RWPE2 (cell line): ENCODE results near the gene KLHDC7B.

Experiments
- ATAC-seq: fragments of 200-7000 bp; cut with Tn5 transposase; 3 replicates; pipeline ENCODE4 v1.9.1; 2021; ENCODE audit warnings: low read depth
- DNase-seq: peaks from one replicate; pipeline ENCODE4 v3.0.0-alpha.2; 2020; ENCODE audit warnings: low spot score
- H3K27ac ChIP-seq: fragments of 450-650 bp; 2 replicates; pipeline ENCODE4 v1.5.1; 2017; ENCODE audit warnings: mild to moderate bottlenecking; ENCODE audit not compliant: poor library complexity, severe bottlenecking
- H3K27me3 ChIP-seq: fragments of 250-450 bp; sonication (Bioruptor Pico); 2 replicates; pipeline ENCODE4 v1.5.1; 2021; ENCODE audit warnings: mild to moderate bottlenecking, moderate library complexity; ENCODE audit not compliant: insufficient read depth, poor library complexity, severe bottlenecking
- H3K36me3 ChIP-seq: fragments of 250-450 bp; sonication (Bioruptor Pico); 2 replicates; pipeline ENCODE4 v1.5.1; 2020; ENCODE audit warnings: low read depth, mild to moderate bottlenecking, moderate library complexity
- H3K4me1 ChIP-seq: fragments of 250-450 bp; sonication (Bioruptor Pico); 2 replicates; pipeline ENCODE4 v1.5.1; 2021; ENCODE audit warnings: mild to moderate bottlenecking, moderate library complexity; ENCODE audit not compliant: insufficient read depth, poor library complexity, severe bottlenecking
- H3K4me3 ChIP-seq: fragments of 250-450 bp; sonication (Bioruptor Pico); 2 replicates; pipeline ENCODE4 v1.5.1; 2021; ENCODE audit warnings: mild to moderate bottlenecking, moderate library complexity; ENCODE audit not compliant: severe bottlenecking
- H3K9me3 ChIP-seq: fragments of 250-450 bp; sonication (Bioruptor Pico); 2 replicates; pipeline ENCODE4 v1.5.1; 2021; ENCODE audit warnings: mild to moderate bottlenecking, moderate library complexity; ENCODE audit not compliant: severe bottlenecking
- CTCF ChIP-seq: fragments of 450-650 bp; IDR thresholded peaks from one replicate; pipeline ENCODE4 v1.5.1; 2017; ENCODE audit warnings: mild to moderate bottlenecking, moderate library complexity; ENCODE audit not compliant: poor library complexity, severe bottlenecking

Gene KLHDC7B

GRCh38 chr22:50508897-50509296, 36.8 kb upstream of the KLHDC7B start:
- Histone ChIP-seq H3K4me1 (peaks cover 7% of the 10 kb centered on the region), H3K9me3 (no peaks in the 10 kb centered on the region), H3K27ac (peak overlapping the region; percentile 68), H3K36me3 (peaks cover 36% of the 10 kb centered on the region), H3K4me3 (peak overlapping the region; percentile 86), H3K27me3 (no peaks in the 10 kb centered on the region)
- no peak for ATAC-seq
- no peak for TF ChIP-seq CTCF
- DNase-seq: no peak

DNA sequence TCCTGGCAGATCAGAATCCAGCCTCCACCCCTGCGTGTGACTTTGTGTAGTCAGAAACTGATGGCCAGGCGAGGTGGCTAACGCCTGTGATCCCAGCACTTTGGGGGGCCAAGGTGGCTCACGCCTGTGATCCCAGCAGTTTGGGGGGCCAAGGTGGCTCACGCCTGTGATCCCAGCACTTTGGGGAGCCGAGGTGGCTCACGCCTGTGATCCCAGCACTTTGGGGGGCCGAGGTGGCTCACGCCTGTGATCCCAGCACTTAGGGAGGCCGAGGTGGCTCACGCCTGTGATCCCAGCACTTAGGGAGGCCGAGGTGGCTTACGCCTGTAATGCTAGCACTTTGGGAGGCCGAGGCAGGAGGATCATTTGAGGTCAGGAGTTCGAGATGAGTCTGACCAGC, 32.5 kb upstream of the KLHDC7B start:
- no peak for TF ChIP-seq CTCF

DNA sequence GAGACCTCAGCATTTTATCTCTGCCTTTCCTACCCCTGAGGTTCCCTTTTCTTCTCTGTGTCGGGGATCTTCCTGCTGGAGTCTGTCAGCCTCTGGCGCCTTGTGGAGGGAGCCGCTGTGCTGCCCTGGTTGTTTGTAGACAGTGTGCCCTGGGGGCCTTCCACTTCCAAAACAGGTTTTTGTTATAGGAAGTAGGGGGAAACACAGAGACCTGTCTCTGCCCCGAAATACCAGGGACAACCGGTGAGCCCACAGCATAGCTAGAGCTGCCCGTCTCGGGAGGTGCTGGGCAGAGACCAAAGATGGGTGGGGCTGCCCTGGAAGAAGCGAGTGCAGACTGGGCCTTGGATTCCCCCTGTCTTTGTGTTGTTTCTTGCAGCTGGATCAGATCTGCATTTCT, 29.6 kb upstream of the KLHDC7B start:
- TF ChIP-seq CTCF: no peak
- Histone ChIP-seq H3K4me3 (no peak overlapping the region), H3K36me3 (peaks cover 43% of the 10 kb centered on the region), H3K9me3 (no peaks in the 10 kb centered on the region), H3K4me1 (no peaks in the 10 kb centered on the region), H3K27me3 (no peaks in the 10 kb centered on the region), H3K27ac (no peak overlapping the region)
- DNase-seq (no peak), ATAC-seq (no peak)

More for the DNA sequence above, 32.5 kb upstream of the KLHDC7B start:
- Histone ChIP-seq H3K36me3 (peaks cover 41% of the 10 kb centered on the region), H3K4me3 (no peak overlapping the region), H3K27ac (no peak overlapping the region), H3K4me1 (peaks cover 7% of the 10 kb centered on the region), H3K9me3 (no peaks in the 10 kb centered on the region), H3K27me3 (no peaks in the 10 kb centered on the region)
- no peak for DNase-seq
- ATAC-seq: no peak

DNA sequence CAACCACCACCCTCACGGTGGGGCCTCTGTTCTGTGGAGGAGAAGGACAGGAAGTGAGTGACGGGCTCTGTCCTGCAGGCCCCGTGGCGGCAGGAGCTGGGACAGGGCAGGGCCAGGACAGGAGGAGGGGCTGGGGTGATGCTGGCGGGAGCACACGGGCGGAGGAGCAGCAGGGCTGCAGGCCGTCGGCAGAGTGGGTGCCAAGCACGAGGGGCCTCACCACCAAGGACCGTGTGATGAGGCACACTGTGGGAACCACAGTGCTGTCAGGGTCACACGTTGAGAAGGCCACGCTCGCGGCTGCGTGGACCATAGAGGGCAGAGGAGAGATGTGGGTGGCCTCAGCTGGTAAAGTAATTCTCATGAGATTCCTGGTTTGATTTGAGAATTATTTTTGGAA, 28.8 kb upstream of the KLHDC7B start:
- Histone ChIP-seq H3K9me3 (no peaks in the 10 kb centered on the region), H3K4me3 (no peak overlapping the region), H3K36me3 (peaks cover 42% of the 10 kb centered on the region), H3K27ac (no peak overlapping the region), H3K27me3 (no peaks in the 10 kb centered on the region), H3K4me1 (no peaks in the 10 kb centered on the region)
- ATAC-seq (no peak), DNase-seq (no peak)
- TF ChIP-seq CTCF: no peak

DNA sequence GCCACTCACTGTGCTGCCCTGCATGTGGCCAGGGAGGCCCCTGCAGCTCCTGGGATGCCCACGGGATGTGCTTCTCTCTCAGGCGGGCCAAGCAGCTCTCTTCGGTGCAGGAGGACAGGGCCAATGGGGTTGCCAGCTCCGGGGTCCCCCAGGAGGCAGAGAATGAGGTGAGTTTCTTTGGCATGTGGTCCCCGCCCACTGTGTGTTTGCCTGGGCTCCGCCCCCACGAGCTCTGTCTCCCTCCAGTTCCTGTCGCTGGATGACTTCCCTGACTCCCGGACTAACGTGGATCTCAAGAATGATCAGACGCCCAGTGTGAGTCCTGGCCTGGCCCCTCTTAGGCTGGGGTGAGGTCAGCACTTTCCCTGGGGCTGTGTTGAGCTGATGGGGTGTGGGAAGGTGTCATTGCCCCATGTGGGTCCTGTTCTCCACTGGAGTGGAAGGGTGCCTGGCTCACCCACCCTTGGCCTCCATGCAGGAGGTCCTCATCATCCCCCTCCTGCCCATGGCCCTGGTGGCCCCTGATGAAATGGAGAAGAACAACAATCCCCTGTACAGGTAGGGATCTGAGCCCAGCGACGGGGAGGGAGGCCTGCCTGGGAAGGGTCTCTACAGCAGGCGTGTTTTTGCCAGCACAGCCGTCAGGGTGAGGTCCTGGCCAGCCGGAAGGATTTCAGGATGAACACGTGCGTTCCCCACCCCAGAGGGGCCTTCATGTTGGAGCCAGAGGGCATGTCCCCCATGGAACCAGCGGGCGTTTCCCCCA, 28.0 kb upstream of the KLHDC7B start:
- Histone ChIP-seq H3K36me3 (peaks cover 40% of the 10 kb centered on the region), H3K4me1 (no peaks in the 10 kb centered on the region), H3K27me3 (no peaks in the 10 kb centered on the region), H3K4me3 (no peak overlapping the region), H3K9me3 (no peaks in the 10 kb centered on the region), H3K27ac (no peak overlapping the region)
- ATAC-seq (no peak), DNase-seq (no peak)
- TF ChIP-seq CTCF: no peak
